ENCODE data around the gene ATG9A. TPM values are rescaled to one million over a fixed set of nuclear protein-coding genes. Genes with fewer than 3 reads are reported as not detected.

The ATG9A gene
- total RNA-seq, 1 experiment from 2014 or later = 46.4 TPM

- TF ChIP-seq CTCF (conservative IDR thresholded peaks at IDR 0.05) = no peak
- H4K91ac ChIP-seq (ENCODE audit: insufficient read length, low read depth, low read length) = no peak overlapping the region
- no peak overlapping the region for H2BK20ac ChIP-seq (ENCODE audit: low read depth, low read length, poor library complexity, severe bottlenecking)
- no peak overlapping the region for H2BK12ac ChIP-seq (ENCODE audit: insufficient read length, low read depth, low read length)
- H3K4ac ChIP-seq (ENCODE audit: low read depth, low read length) = no peak overlapping the region
- no peak overlapping the region for H3K4me2 ChIP-seq (ENCODE audit: insufficient read depth, insufficient read length, low read length)
- no peak overlapping the region for H3K27ac Mint-ChIP-seq
- H2AK5ac ChIP-seq (ENCODE audit: insufficient read length, low read length) = no peak overlapping the region
- no peak for DNase-seq
- H2BK120ac ChIP-seq (ENCODE audit: low read depth, low read length, poor library complexity, severe bottlenecking) = no peak overlapping the region
- H3T11ph ChIP-seq (ENCODE audit: low read length) = no peak overlapping the region
- no peak overlapping the region for H3K4me3 Mint-ChIP-seq
- H2AFZ ChIP-seq (ENCODE audit: low read length) = no peak overlapping the region
- H3K9me3 ChIP-seq (ENCODE audit: control insufficient read depth, low read depth, low read length) = no peaks in the 10 kb centered on the region
- H3K9me3 Mint-ChIP-seq = no peaks in the 10 kb centered on the region; a peak in 2 of 5 replicates
- H3K23ac ChIP-seq (ENCODE audit: insufficient read length, low read depth, low read length) = no peak overlapping the region
- H4K20me1 ChIP-seq (ENCODE audit: control insufficient read depth, insufficient read depth, insufficient read length) = no peaks in the 10 kb centered on the region
- no peak overlapping the region for H3K27ac ChIP-seq (ENCODE audit: insufficient read length, low read depth, low read length)
- no peak overlapping the region for H2BK5ac ChIP-seq (ENCODE audit: insufficient read length, low read length)
- H3K23me2 ChIP-seq (ENCODE audit: insufficient read length, low read depth, low read length, poor library complexity, severe bottlenecking) = peaks cover 20% of the 10 kb centered on the region
- H3K27me3 Mint-ChIP-seq (ENCODE audit: low read depth) = no peaks in the 10 kb centered on the region; the same call in 1 of the 2 replicates
- peaks cover 15 to 19% of the 10 kb centered on the region in 2 experiments for H3K4me1 Mint-ChIP-seq
- no peaks in the 10 kb centered on the region for H3K27me3 ChIP-seq (ENCODE audit: insufficient read depth, low read length)
- no peak overlapping the region for H3K14ac ChIP-seq (ENCODE audit: insufficient read depth, low read length)
- H4K8ac ChIP-seq (replicated peaks; ENCODE audit: insufficient read length, low read depth, low read length) = no peak overlapping the region
- no peaks in the 10 kb centered on the region for H3K79me1 ChIP-seq (ENCODE audit: insufficient read depth, low read depth, low read length, poor library complexity, severe bottlenecking)
- WGBS (ENCODE audit: extremely low coverage, insufficient read length, low lambda C conversion rate) = no CpG with 5 or more reads among the region's 3 CpGs
- H2BK15ac ChIP-seq (ENCODE audit: low read depth, low read length) = no peak overlapping the region
- peaks cover 8 to 27% (median 24%) of the 10 kb centered on the region in 3 experiments for H3K36me3 Mint-ChIP-seq (ENCODE audit: insufficient read depth in 1 of 3, low read depth in 3 of 3)
- H3K18ac ChIP-seq (ENCODE audit: insufficient read length, low read depth, low read length) = no peak overlapping the region
- H3K4me1 ChIP-seq (ENCODE audit: insufficient read depth, low read length) = 0 out of 2 replicates have a peak, but pooled peaks cover 3% of the 10 kb centered on the region
- no peaks in the 10 kb centered on the region for H3K79me2 ChIP-seq (ENCODE audit: insufficient read depth, low read length)
- no peak overlapping the region for H3K9ac ChIP-seq (ENCODE audit: extremely low read depth, insufficient read length, low read length)
- no peak overlapping the region for H3K56ac ChIP-seq (ENCODE audit: insufficient read length, low read depth, low read length)
- no peak overlapping the region for H4K5ac ChIP-seq (ENCODE audit: insufficient read length, low read depth, low read length)
Measured at GRCh38 chr2:219174146-219174545, 55.3 kb downstream of the ATG9A start.

All from H9 (cell line).